B cell (primary cell): ENCODE data around the gene EGFR.

Experiments
- EZH2 ChIP-seq: IDR thresholded peaks from 2 replicates; pipeline ENCODE4 v1.6.1; 2012; ENCODE audit warnings: borderline replicate concordance, low read depth, mild to moderate bottlenecking, moderate library complexity, low read length; ENCODE audit not compliant: insufficient read depth, poor library complexity, severe bottlenecking
- TF ChIP-seq, protein P1 (sequence below): fragments of 200-600 bp; IDR thresholded peaks from one replicate; pipeline ENCODE4 v1.8.0; 2022; ENCODE audit warnings: antibody characterized with exemption, mild to moderate bottlenecking

DNA sequence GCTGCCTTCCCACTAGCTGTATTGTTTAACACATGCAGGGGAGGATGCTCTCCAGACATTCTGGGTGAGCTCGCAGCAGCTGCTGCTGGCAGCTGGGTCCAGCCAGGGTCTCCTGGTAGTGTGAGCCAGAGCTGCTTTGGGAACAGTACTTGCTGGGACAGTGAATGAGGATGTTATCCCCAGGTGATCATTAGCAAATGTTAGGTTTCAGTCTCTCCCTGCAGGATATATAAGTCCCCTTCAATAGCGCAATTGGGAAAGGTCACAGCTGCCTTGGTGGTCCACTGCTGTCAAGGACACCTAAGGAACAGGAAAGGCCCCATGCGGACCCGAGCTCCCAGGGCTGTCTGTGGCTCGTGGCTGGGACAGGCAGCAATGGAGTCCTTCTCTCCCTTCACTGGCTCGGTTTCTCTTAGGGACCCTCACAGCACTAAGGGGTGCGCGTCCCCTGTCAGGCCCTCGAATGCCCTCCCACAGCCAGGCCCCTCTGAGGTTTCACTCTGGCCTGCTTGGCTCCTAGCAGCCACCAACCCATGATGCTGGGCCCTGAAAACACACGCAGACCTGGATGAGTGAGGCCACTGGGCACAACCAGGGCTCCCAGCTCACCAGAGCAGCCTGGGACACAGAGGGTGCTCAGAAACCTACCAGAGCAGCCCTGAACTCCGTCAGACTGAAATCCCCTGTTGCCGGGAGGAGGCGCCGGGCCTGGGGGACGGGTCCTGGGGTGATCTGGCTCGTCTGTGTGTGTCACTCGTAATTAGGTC, 173.3 kb downstream of the EGFR start:
- no peak for TF ChIP-seq EZH2
- TF ChIP-seq, protein P1, sequence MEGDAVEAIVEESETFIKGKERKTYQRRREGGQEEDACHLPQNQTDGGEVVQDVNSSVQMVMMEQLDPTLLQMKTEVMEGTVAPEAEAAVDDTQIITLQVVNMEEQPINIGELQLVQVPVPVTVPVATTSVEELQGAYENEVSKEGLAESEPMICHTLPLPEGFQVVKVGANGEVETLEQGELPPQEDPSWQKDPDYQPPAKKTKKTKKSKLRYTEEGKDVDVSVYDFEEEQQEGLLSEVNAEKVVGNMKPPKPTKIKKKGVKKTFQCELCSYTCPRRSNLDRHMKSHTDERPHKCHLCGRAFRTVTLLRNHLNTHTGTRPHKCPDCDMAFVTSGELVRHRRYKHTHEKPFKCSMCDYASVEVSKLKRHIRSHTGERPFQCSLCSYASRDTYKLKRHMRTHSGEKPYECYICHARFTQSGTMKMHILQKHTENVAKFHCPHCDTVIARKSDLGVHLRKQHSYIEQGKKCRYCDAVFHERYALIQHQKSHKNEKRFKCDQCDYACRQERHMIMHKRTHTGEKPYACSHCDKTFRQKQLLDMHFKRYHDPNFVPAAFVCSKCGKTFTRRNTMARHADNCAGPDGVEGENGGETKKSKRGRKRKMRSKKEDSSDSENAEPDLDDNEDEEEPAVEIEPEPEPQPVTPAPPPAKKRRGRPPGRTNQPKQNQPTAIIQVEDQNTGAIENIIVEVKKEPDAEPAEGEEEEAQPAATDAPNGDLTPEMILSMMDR, result no peak
